ENCODE data around the gene CCDC188.

DNA sequence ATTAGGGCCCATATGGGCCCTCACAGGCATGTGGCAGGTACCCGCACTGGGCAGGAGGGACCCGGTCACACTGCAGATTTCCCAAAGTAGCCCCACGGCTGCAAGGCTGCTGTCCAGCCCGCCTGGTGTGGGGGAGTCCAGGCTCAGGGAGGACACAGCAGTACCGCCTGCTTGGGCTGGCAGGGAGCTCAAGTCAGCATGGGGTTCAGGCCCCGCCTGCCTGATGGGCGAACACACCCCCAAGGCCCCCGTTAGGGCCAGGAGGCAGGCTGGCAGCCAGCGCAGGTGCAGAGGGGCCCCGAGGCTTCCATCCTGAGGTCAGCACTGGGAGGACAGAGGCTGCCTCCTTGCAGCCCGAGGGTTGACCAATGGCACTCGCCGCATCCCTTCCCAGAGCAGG, 13.7 kb downstream of the CCDC188 start:
- TF ChIP-seq GATA2 (IDR thresholded peaks at IDR 0.05; ENCODE audit: low read depth, low read length) (no peak), GATA3 (IDR thresholded peaks at IDR 0.05; ENCODE audit: low read depth, low read length) (no peak)
